ENCODE measurements around the gene SLC16A3. TPM values are rescaled to one million over a fixed set of nuclear protein-coding genes. Genes with fewer than 3 reads are reported as not detected.

The SLC16A3 gene
- total and polyA plus RNA-seq, 10 of the 15 experiments (the other 5 are each of a cell fraction or from before 2014, with no cell fraction given): 0.10 to 46.5 (median 8.0) TPM

- TF ChIP-seq NBN (IDR thresholded peaks at IDR 0.05) (peak; percentile 59; the same call in 1 of the 2 replicates), ATF2 (IDR thresholded peaks at IDR 0.05; ENCODE audit: low read length) (no peak), POU2F2 (IDR thresholded peaks at IDR 0.05; ENCODE audit: borderline replicate concordance, low read depth, low read length) (peak; percentile 18; the same call in 1 of the 3 replicates), HDAC6 (IDR thresholded peaks at IDR 0.05; ENCODE audit: unreplicated experiment) (no peak), CHD1 (IDR thresholded peaks at IDR 0.05; ENCODE audit: low read depth, low read length) (no peak), TARDBP (IDR thresholded peaks at IDR 0.05; ENCODE audit: borderline replicate concordance) (no peak), CEBPZ (IDR thresholded peaks at IDR 0.05; ENCODE audit: low read depth, low read length) (no peak), MXI1 (IDR thresholded peaks at IDR 0.05; ENCODE audit: low read depth, low read length) (no peak), ZNF687 (IDR thresholded peaks at IDR 0.05) (peak; percentile 86), PML (IDR thresholded peaks at IDR 0.05; ENCODE audit: low read length) (no peak), RELA (IDR thresholded peaks at IDR 0.05; ENCODE audit: borderline replicate concordance, partially characterized antibody) (no peak), CBX5 (IDR thresholded peaks at IDR 0.05; ENCODE audit: low read depth) (no peak), BACH1 (IDR thresholded peaks at IDR 0.05; ENCODE audit: borderline replicate concordance) (no peak), PBX3 (IDR thresholded peaks at IDR 0.05; ENCODE audit: insufficient replicate concordance, low read depth, low read length) (no peak), MLLT1 (IDR thresholded peaks at IDR 0.05) (no peak), CEBPB (IDR thresholded peaks at IDR 0.05; ENCODE audit: borderline replicate concordance in 1 of 2, low read depth in 2 of 2, low read length in 2 of 2) (no peak), RB1 (IDR thresholded peaks at IDR 0.05; ENCODE audit: borderline replicate concordance) (no peak), NFXL1 (IDR thresholded peaks at IDR 0.05; ENCODE audit: borderline replicate concordance) (no peak)
These were observed 12.3 kb upstream of the SLC16A3 start (continued) for GRCh38 chr17:82216301-82217119.
